NT2/D1 (cell line): ENCODE measurements around the gene NIPSNAP3A.

ENCODE experiments used
- YY1 ChIP-seq: IDR thresholded peaks from 2 replicates; pipeline ENCODE4 v1.6.1; 2011; ENCODE audit not compliant: insufficient read length, insufficient read depth
- ZNF274 ChIP-seq: IDR thresholded peaks from 2 replicates; pipeline ENCODE4 v1.6.1; 2011; ENCODE audit warnings: mild to moderate bottlenecking, low read depth, low read length

- TF ChIP-seq ZNF274, result no peak
- TF ChIP-seq YY1, result no peak
Measured at GRCh38 chr9:104774831-104775573, 27.5 kb downstream of the NIPSNAP3A start.
